Activated gamma-delta T cell treated with anti-CD3 and anti-CD28 coated beads, Interleukin-2, amount 50 U/mL, for 16 hours (primary cell): ENCODE results near the gene SLC13A2.

Experiments
- DNase-seq: peaks from one replicate; pipeline ENCODE4 v3.0.0-alpha.2; 2020; ENCODE audit warnings: low read depth

SLC13A2 gene

GRCh38 chr17:28492352-28493310 is 19.2 kb downstream of the SLC13A2 start:
- no peak for DNase-seq

DNA sequence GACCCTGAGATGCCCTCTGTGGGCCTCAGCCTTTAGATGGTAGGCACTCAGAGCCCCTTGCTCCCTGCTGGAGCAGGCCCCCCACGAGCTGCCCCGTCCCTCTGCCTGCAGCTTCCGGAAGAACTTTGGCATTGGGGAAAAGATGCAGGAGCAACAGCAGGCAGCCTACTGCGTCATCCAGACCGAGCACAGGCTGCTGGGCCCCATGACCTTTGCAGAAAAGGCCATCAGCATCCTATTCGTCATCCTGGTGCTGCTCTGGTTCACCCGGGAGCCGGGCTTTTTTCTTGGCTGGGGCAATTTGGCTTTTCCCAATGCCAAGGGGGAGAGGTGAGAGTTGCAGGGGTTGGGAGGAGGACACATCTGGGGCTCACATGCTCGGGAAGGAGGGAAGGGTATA is 20.0 kb downstream of the SLC13A2 start:
- DNase-seq: no peak

GRCh38 chr17:28494445-28495188 is 21.2 kb downstream of the SLC13A2 start:
- peak; percentile 65 for DNase-seq

DNA sequence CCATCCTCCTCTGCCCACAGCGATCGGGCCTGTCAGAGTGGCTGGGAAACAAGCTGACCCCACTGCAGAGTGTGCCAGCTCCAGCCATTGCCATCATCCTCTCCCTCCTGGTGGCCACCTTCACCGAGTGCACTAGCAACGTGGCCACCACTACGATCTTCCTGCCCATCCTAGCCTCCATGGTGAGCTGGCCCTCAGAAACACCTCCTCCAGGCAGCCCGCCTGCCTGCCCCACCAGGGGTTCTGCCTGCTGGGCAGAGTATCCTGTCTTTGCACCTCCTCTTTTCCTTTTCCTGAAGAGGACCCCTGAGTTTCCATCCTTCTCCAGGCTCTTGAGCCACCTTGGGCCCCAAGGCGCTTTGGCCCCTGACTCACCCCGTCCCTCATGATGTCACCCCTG is 22.2 kb downstream of the SLC13A2 start:
- no peak for DNase-seq

DNA sequence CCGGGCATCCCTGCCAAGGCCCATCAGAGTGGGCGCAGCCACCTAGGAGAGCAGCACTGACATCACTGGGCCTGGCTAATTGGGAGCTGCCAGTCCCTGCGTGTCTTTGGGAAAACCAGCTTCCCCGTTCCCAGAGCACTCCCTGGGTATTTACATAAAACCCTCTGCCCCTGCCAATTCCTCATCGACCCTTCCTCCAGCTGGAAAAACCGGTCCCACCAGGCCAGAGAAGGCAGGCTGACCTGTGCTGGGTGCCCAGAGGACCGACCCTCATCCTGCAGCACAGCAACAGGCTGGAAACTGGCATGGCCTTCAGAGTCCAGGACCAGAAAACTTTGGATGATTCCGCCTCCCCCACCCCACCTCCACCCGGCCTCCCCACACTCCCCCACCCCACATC is 24.5 kb downstream of the SLC13A2 start:
- DNase-seq: no peak

GRCh38 chr17:28498652-28499363 is 25.4 kb downstream of the SLC13A2 start:
- DNase-seq: no peak

DNA sequence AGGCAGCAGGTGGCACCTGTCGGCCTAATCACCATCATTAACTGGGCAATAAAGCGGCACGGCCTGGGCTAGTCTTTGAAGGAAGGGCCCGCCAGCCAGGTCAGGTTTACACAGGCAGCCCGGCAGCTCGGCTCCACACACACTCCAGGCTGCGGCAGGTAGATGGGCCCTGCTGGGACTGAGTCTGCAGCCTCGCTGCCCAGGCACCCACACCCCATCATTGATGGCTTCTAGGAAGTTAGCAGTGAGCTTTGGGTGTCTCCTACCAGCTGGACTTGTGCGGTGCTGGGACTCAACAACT is 25.9 kb downstream of the SLC13A2 start:
- DNase-seq: no peak

- no peak for DNase-seq
Observed at GRCh38 chr17:28499684-28500357, 26.4 kb downstream of the SLC13A2 start.

- DNase-seq: no peak
Observed at GRCh38 chr17:28500712-28501379, 27.4 kb downstream of the SLC13A2 start.

- DNase-seq: no peak
Observed at GRCh38 chr17:28501421-28502284, 28.2 kb downstream of the SLC13A2 start.

- DNase-seq: no peak
Observed at GRCh38 chr17:28503420-28503819, 30.0 kb downstream of the SLC13A2 start.

DNA sequence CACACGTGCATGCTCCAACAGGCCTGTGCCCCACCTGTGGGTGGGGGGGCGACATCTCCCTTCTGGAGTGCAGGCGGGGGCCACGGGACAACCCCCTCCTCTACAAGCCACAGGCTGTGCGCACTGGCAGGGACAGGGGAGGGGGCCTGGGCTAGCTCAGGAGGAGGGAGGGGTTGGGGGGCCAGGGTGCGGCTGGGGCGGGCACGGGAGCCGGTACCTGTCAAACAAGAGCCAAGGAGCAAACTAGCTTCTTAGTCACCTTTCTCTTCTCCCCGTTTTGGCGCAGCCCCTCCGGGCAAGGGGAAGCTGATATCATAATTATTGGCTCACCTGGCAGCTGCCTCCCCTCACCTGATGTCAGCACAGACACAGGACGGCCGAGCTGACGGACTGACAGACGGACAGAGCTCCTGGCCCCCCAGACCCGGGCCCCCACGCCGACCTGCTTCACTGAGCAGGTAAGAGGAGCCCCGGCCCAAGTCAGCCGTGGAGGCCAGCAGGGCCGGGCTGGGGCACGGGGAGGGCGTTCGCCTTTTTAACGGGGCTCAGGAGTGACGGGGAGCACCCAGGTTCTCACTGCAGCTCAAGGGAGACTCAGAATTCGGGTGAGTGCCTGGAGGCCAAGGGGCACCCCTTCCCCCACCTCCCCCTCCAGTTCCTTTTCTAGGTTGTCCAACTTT is 32.7 kb downstream of the SLC13A2 start, which contains the start of gene FOXN1:
Gene FOXN1 (plus strand): TSS at position 363 of the 680 bp plus-strand sequence. CDS start 17,622 bp downstream, outside the sequence.
- DNase-seq: no peak

GRCh38 chr17:28506763-28507487 is 33.5 kb downstream of the SLC13A2 start:
- no peak for DNase-seq

DNA sequence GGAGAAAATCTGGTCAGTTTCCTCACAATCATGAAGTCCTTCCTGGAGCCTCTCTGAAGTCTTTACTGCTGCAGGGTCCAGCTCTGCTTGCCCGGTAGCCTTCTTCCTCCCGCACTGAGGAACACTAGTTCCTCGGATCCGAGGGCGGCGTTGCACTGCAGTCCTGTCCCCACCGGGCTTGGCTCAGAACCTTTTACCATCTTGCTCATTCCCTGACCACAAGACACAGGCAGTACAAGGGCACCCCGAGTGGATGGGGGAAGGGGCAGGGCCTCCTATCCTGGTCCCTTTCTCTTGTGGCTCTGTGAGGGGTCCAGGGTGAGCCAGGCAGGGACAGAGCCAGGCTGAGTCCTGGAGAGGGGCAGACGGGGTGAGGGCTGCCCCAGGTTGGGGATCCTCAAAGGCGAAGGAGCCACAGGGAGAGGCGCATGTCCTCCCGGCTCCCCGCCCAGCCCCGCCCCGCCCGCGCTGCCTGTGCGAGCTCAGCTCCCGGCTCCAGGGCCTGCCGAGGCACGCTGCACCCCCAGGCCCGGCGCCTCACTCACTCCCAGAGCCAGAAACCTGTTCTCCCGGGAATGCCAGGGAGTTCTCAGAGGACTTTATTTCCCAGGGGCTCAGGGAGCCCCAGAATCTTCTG is 34.2 kb downstream of the SLC13A2 start:
- no peak for DNase-seq

GRCh38 chr17:28508211-28508724 is 34.8 kb downstream of the SLC13A2 start:
- DNase-seq: no peak

DNA sequence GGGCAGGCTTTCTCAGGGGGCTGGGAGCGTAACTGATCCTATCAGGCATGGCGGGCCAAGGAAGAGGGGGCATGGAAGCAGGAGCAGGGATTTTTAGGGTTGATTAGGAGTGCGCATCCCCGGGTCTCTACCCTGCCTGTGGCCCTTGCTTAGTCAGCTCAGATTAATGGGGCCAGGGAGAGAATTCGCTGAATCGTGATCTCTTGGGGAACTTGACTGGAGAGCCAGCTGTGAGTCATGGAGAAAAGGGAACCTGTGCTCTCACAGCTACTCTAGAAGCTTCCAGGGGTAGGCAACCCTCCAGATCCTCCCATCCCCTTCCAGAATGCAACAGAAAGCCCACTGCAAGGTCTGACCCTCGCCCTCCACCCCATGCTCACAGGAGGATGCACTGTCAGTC is 36.3 kb downstream of the SLC13A2 start:
- DNase-seq: no peak

GRCh38 chr17:28511858-28512461 is 38.5 kb downstream of the SLC13A2 start:
- no peak for DNase-seq

- no peak for DNase-seq
Observed at GRCh38 chr17:28513476-28513875, 40.0 kb downstream of the SLC13A2 start.
